Measurements from ENCODE around the gene NPC1. TPM values are rescaled to one million over a fixed set of nuclear protein-coding genes. Genes with fewer than 3 reads are reported as not detected.
"Not testable (repeated sequence)": the region's sequence is repeated elsewhere in the genome, so short reads cannot be mapped to it uniquely, and the experiment has no call there.

The NPC1 gene
- total RNA-seq, 1 donor from 2014 or later: 28.6 TPM

- no peak for DNase-seq (ENCODE audit: low spot score)
Observed at GRCh38 chr18:23609390-23610023, 23.2 kb upstream of the NPC1 start.

GRCh38 chr18:23608211-23608610, 21.9 kb upstream of the NPC1 start:
- DNase-seq (ENCODE audit: low spot score): no peak

- DNase-seq (ENCODE audit: low spot score): no peak
Observed at GRCh38 chr18:23605941-23606340, 19.6 kb upstream of the NPC1 start.

GRCh38 chr18:23599809-23600208, 13.5 kb upstream of the NPC1 start:
- no peak for DNase-seq (ENCODE audit: low spot score)

GRCh38 chr18:23596183-23596582, 9.9 kb upstream of the NPC1 start:
- DNase-seq (ENCODE audit: low spot score): no peak

- DNase-seq (ENCODE audit: low spot score): no peak
Observed at GRCh38 chr18:23595591-23595990, 9.3 kb upstream of the NPC1 start.

- no peak for DNase-seq (ENCODE audit: low spot score)
Observed at GRCh38 chr18:23593720-23594119, 7.4 kb upstream of the NPC1 start.

- DNase-seq (ENCODE audit: low spot score): no peak
Observed at GRCh38 chr18:23592911-23593310, 6.6 kb upstream of the NPC1 start.

- no peak for DNase-seq (ENCODE audit: low spot score)
Observed at GRCh38 chr18:23591011-23591410, 4.7 kb upstream of the NPC1 start.

- no peak for DNase-seq (ENCODE audit: low spot score)
Observed at GRCh38 chr18:23588836-23589560, 2.7 kb upstream of the NPC1 start.

GRCh38 chr18:23587220-23587642, 925 bp upstream of the NPC1 start:
- no peak for DNase-seq (ENCODE audit: low spot score)

GRCh38 chr18:23585897-23586248, 433 bp downstream of the NPC1 start:
- DNase-seq (ENCODE audit: low spot score): no peak

- DNase-seq (ENCODE audit: low spot score): peak; percentile 35
Observed at GRCh38 chr18:23585007-23585871, 1.1 kb downstream of the NPC1 start.

GRCh38 chr18:23584019-23584983, 2.0 kb downstream of the NPC1 start:
- DNase-seq (ENCODE audit: low spot score): no peak

- no peak for DNase-seq (ENCODE audit: low spot score)
Observed at GRCh38 chr18:23583071-23583865, 3.0 kb downstream of the NPC1 start.

GRCh38 chr18:23580677-23581367, 5.5 kb downstream of the NPC1 start:
- no peak for DNase-seq (ENCODE audit: low spot score)

- no peak for DNase-seq (ENCODE audit: low spot score)
Observed at GRCh38 chr18:23578891-23579653, 7.2 kb downstream of the NPC1 start.

- no peak for DNase-seq (ENCODE audit: low spot score)
Observed at GRCh38 chr18:23578067-23578701, 8.1 kb downstream of the NPC1 start.

GRCh38 chr18:23577521-23577920, 8.8 kb downstream of the NPC1 start:
- DNase-seq (ENCODE audit: low spot score): not testable (repeated sequence)
